OCI-LY3 (cell line): ENCODE results near the gene CSF3.

Source experiments
- H2AFZ ChIP-seq: fragments of 200-600, 300-600 bp; shearing (Covaris generic); 2 replicates; pipeline ENCODE4 v1.6.0; 2014; ENCODE audit warnings: antibody characterized with exemption, low read depth, low read length
- H3K27ac ChIP-seq: fragments of 200-600, 300-600 bp; sonication (generic); 2 replicates; pipeline ENCODE4 v1.5.1; 2014; ENCODE audit warnings: mild to moderate bottlenecking, low read length, moderate library complexity, mixed read lengths
- H3K27me3 ChIP-seq: fragments of 200-600, 300-600 bp; sonication (generic); 2 replicates; pipeline ENCODE4 v1.6.1; 2014; ENCODE audit warnings: low read depth, low read length, mixed read lengths
- H3K36me3 ChIP-seq: fragments of 200-600, 300-600 bp; sonication (generic); replicated peaks from 2 replicates; pipeline ENCODE3; 2014; ENCODE audit warnings: low read depth, low read length, mixed read lengths
- H3K4me1 ChIP-seq: fragments of 300-600, 200-600 bp; sonication (generic); 2 replicates; pipeline ENCODE4 v1.6.1; 2014; ENCODE audit warnings: low read length, mixed read lengths
- H3K4me2 ChIP-seq: fragments of 200-600, 300-600 bp; sonication (generic); 2 replicates; pipeline ENCODE4 v1.6.1; 2014; ENCODE audit warnings: low read length, mixed read lengths
- H3K4me3 ChIP-seq: fragments of 300-600, 200-600 bp; sonication (generic); 2 replicates; pipeline ENCODE4 v1.5.1; 2014; ENCODE audit warnings: antibody characterized with exemption, mild to moderate bottlenecking, low read length, moderate library complexity
- H3K79me2 ChIP-seq: fragments of 300-600, 200-600 bp; shearing (Covaris generic); 2 replicates; pipeline ENCODE4 v1.6.1; 2014; ENCODE audit warnings: mild to moderate bottlenecking, low read length, mixed read lengths
- H3K9ac ChIP-seq: fragments of 300-600, 200-600 bp; shearing (Covaris generic); 2 replicates; pipeline ENCODE4 v1.6.0; 2014; ENCODE audit warnings: mild to moderate bottlenecking, low read length, moderate library complexity
- H3K9me3 ChIP-seq: fragments of 200-600, 300-600 bp; shearing (Covaris generic); 2 replicates; pipeline ENCODE4 v1.6.1; 2014; ENCODE audit warnings: low read length, mixed read lengths; ENCODE audit not compliant: insufficient read depth
- H4K20me1 ChIP-seq: fragments of 200-600, 300-600 bp; sonication (generic); 2 replicates; pipeline ENCODE4 v1.6.1; 2016; ENCODE audit warnings: low read length, mixed read lengths; ENCODE audit not compliant: insufficient read depth
- CTCF ChIP-seq: fragments of 200-600, 300-600 bp; sonication (generic); IDR thresholded peaks from 2 replicates; pipeline ENCODE4 v1.5.1; 2014; ENCODE audit warnings: antibody characterized with exemption, low read length, low read depth
- EZH2phosphoT487 ChIP-seq: fragments of 200-600 bp; shearing (Covaris generic); IDR thresholded peaks from 2 replicates; pipeline ENCODE4 v1.6.1; 2018; ENCODE audit warnings: antibody characterized with exemption, mixed run types, low read depth

CSF3 gene

GRCh38 chr17:40035162-40035559 lies 19.9 kb downstream of the CSF3 start:
- no peaks in the 10 kb centered on the region for H3K79me2 ChIP-seq
- no peak overlapping the region for H3K9ac ChIP-seq
- peaks cover 14% of the 10 kb centered on the region for H3K4me1 ChIP-seq
- peaks cover 19% of the 10 kb centered on the region for H3K36me3 ChIP-seq
- no peak overlapping the region for H2AFZ ChIP-seq
- H3K4me3 ChIP-seq: no peak overlapping the region
- no peaks in the 10 kb centered on the region for H4K20me1 ChIP-seq
- no peak overlapping the region for H3K27ac ChIP-seq
- TF ChIP-seq EZH2phosphoT487 (no peak), CTCF (peak; percentile 57)
- peak overlapping the region; percentile 5; the same call in 1 of the 2 replicates for H3K4me2 ChIP-seq
- H3K9me3 ChIP-seq: no peaks in the 10 kb centered on the region
- H3K27me3 ChIP-seq: no peaks in the 10 kb centered on the region

- Histone ChIP-seq H3K4me2 (no peak overlapping the region), H3K79me2 (no peaks in the 10 kb centered on the region), H3K9me3 (no peaks in the 10 kb centered on the region), H3K4me3 (no peak overlapping the region), H3K36me3 (peaks cover 3% of the 10 kb centered on the region), H4K20me1 (no peaks in the 10 kb centered on the region), H3K27ac (no peak overlapping the region), H3K9ac (no peak overlapping the region), H2AFZ (no peak overlapping the region), H3K27me3 (no peaks in the 10 kb centered on the region), H3K4me1 (peaks cover 14% of the 10 kb centered on the region)
- TF ChIP-seq EZH2phosphoT487 (no peak), CTCF (peak; percentile 47)
Measured at GRCh38 chr17:40038882-40039513, 23.8 kb downstream of the CSF3 start.

- TF ChIP-seq CTCF (no peak), EZH2phosphoT487 (no peak)
- Histone ChIP-seq H3K9me3 (no peaks in the 10 kb centered on the region), H3K9ac (no peak overlapping the region), H3K27ac (no peak overlapping the region), H3K4me2 (no peak overlapping the region), H3K79me2 (no peaks in the 10 kb centered on the region), H3K4me1 (no peaks in the 10 kb centered on the region), H3K4me3 (no peak overlapping the region), H4K20me1 (no peaks in the 10 kb centered on the region), H3K36me3 (no peaks in the 10 kb centered on the region), H3K27me3 (no peaks in the 10 kb centered on the region), H2AFZ (no peak overlapping the region)
Measured at GRCh38 chr17:40041196-40041595, 26.0 kb downstream of the CSF3 start.

GRCh38 chr17:40056379-40057015 lies 41.3 kb downstream of the CSF3 start:
- no peak for TF ChIP-seq CTCF
- TF ChIP-seq EZH2phosphoT487: no peak
- H3K27me3 ChIP-seq: peaks cover 8% of the 10 kb centered on the region
- peaks cover 11% of the 10 kb centered on the region for H3K79me2 ChIP-seq
- no peaks in the 10 kb centered on the region for H4K20me1 ChIP-seq
- H3K9ac ChIP-seq: no peak overlapping the region
- H3K4me1 ChIP-seq: peaks cover 11% of the 10 kb centered on the region
- H3K27ac ChIP-seq: no peak overlapping the region
- no peak overlapping the region for H2AFZ ChIP-seq
- no peaks in the 10 kb centered on the region for H3K9me3 ChIP-seq
- peaks cover 3% of the 10 kb centered on the region for H3K36me3 ChIP-seq
- H3K4me3 ChIP-seq: no peak overlapping the region
- no peak overlapping the region for H3K4me2 ChIP-seq
